HEK293 (cell line): ENCODE measurements around the gene CDH12.

Experiments used
- YY1 ChIP-seq: fragments of 450-650 bp; formaldehyde crosslinking; IDR thresholded peaks from 2 replicates; pipeline ENCODE4 v1.5.1; 2018; ENCODE audit warnings: missing biosample characterization, missing genetic modification characterization
- ZBTB11 ChIP-seq: fragments of 450-650 bp; formaldehyde crosslinking; conservative IDR thresholded peaks from 2 replicates; pipeline ENCODE4 v1.5.1; 2016; ENCODE audit warnings: low read depth, missing biosample characterization, missing genetic modification characterization
- ZEB2 ChIP-seq: fragments of 450-650 bp; formaldehyde crosslinking; IDR thresholded peaks from 2 replicates; pipeline ENCODE4 v1.5.1; 2016; ENCODE audit warnings: missing biosample characterization, missing genetic modification characterization
- ZNF202 ChIP-seq: fragments of 450-650 bp; formaldehyde crosslinking; IDR thresholded peaks from 2 replicates; pipeline ENCODE4 v1.5.1; 2016; ENCODE audit warnings: missing biosample characterization, missing genetic modification characterization, borderline replicate concordance
- ZNF350 ChIP-seq: fragments of 450-650 bp; formaldehyde crosslinking; IDR thresholded peaks from 2 replicates; pipeline ENCODE4 v1.5.0; 2017; ENCODE audit warnings: missing biosample characterization, mild to moderate bottlenecking, missing genetic modification characterization
- TF ChIP-seq, protein P1 (sequence below): fragments of 450-650 bp; formaldehyde crosslinking; IDR thresholded peaks from 2 replicates; pipeline ENCODE4 v1.5.1; 2016; ENCODE audit warnings: missing biosample characterization, missing genetic modification characterization, borderline replicate concordance

- TF ChIP-seq YY1 (tag by site-specific recombination) (no peak), ZNF350 (tag by site-specific recombination) (no peak), ZEB2 (tag by site-specific recombination) (no peak), ZBTB11 (tag by site-specific recombination) (no peak), ZNF202 (tag by site-specific recombination) (no peak)
- TF ChIP-seq, protein P1, sequence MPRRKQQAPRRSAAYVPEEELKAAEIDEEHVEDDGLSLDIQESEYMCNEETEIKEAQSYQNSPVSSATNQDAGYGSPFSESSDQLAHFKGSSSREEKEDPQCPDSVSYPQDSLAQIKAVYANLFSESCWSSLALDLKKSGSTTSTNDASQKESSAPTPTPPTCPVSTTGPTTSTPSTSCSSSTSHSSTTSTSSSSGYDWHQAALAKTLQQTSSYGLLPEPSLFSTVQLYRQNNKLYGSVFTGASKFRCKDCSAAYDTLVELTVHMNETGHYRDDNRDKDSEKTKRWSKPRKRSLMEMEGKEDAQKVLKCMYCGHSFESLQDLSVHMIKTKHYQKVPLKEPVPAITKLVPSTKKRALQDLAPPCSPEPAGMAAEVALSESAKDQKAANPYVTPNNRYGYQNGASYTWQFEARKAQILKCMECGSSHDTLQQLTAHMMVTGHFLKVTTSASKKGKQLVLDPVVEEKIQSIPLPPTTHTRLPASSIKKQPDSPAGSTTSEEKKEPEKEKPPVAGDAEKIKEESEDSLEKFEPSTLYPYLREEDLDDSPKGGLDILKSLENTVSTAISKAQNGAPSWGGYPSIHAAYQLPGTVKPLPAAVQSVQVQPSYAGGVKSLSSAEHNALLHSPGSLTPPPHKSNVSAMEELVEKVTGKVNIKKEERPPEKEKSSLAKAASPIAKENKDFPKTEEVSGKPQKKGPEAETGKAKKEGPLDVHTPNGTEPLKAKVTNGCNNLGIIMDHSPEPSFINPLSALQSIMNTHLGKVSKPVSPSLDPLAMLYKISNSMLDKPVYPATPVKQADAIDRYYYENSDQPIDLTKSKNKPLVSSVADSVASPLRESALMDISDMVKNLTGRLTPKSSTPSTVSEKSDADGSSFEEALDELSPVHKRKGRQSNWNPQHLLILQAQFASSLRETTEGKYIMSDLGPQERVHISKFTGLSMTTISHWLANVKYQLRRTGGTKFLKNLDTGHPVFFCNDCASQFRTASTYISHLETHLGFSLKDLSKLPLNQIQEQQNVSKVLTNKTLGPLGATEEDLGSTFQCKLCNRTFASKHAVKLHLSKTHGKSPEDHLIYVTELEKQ (tag by site-specific recombination) = no peak
Observed at GRCh38 chr5:22053195-22053594, 799.9 kb downstream of the CDH12 start.
